Measurements from ENCODE around the gene TMEM184A.
"Not testable (repeated sequence)": the region's sequence is repeated elsewhere in the genome, so short reads cannot be mapped to it uniquely, and the experiment has no call there.

TMEM184A gene

GRCh38 chr7:1519322-1519922 is 36.6 kb downstream of the TMEM184A start:
- not testable (repeated sequence) for DNase-seq

GRCh38 chr7:1516586-1517251 is 39.3 kb downstream of the TMEM184A start:
- DNase-seq = no peak

- not testable (repeated sequence) for DNase-seq
Measured at GRCh38 chr7:1515509-1515967, 40.5 kb downstream of the TMEM184A start.

GRCh38 chr7:1514995-1515401 is 41.0 kb downstream of the TMEM184A start:
- DNase-seq = no peak

- DNase-seq = no peak
Measured at GRCh38 chr7:1514407-1514806, 41.6 kb downstream of the TMEM184A start.

- no peak for DNase-seq
Measured at GRCh38 chr7:1513657-1514095, 42.3 kb downstream of the TMEM184A start.

- no peak for DNase-seq
Measured at GRCh38 chr7:1512781-1513656, 43.0 kb downstream of the TMEM184A start.

- DNase-seq = no peak
Measured at GRCh38 chr7:1511444-1512422, 44.3 kb downstream of the TMEM184A start.

- DNase-seq = no peak
Measured at GRCh38 chr7:1510780-1511154, 45.2 kb downstream of the TMEM184A start.

- DNase-seq = no peak
Measured at GRCh38 chr7:1509226-1509625, 46.8 kb downstream of the TMEM184A start.

- no peak for DNase-seq
Measured at GRCh38 chr7:1508277-1508758, 47.7 kb downstream of the TMEM184A start.

- no peak for DNase-seq
Measured at GRCh38 chr7:1505731-1506550, 50.1 kb downstream of the TMEM184A start.

- DNase-seq = peak; percentile 77
Measured at GRCh38 chr7:1503816-1504775, 51.9 kb downstream of the TMEM184A start, which contains the start of gene INTS1. TSS of gene INTS1 (minus strand) at chr7:1504389. CDS start at chr7:1503960, 429 bp downstream.

- no peak for DNase-seq
Measured at GRCh38 chr7:1503390-1503789, 52.6 kb downstream of the TMEM184A start.

- no peak for DNase-seq
Measured at GRCh38 chr7:1502845-1503244, 53.2 kb downstream of the TMEM184A start.

- no peak for DNase-seq
Measured at GRCh38 chr7:1501487-1502270, 54.3 kb downstream of the TMEM184A start.

- DNase-seq = no peak
Measured at GRCh38 chr7:1500064-1500807, 55.8 kb downstream of the TMEM184A start.

GRCh38 chr7:1499367-1500029 is 56.5 kb downstream of the TMEM184A start:
- no peak for DNase-seq

All from NCI-H2227 treated with DMSO at 0.1 percent for 48 hours (cell line).